Endothelial cell of umbilical vein (primary cell): ENCODE results near the gene CCR7. TPM values are rescaled to one million over a fixed set of nuclear protein-coding genes. Genes with fewer than 3 reads are reported as not detected.

Source experiments
- BruUV-seq: library from RNA; stranded (reverse); fragments of 400-500 nt; replicated peaks from 2 replicates; lab custom pipeline; 2021; lab: Mats Ljungman, UMichigan
- CTCF ChIA-PET: fragments of 300-600, 350-600 bp; sonication (Branson Sonifier 250); formaldehyde crosslinking; loops from one replicate; lab custom pipeline; 2021; ENCODE audit warnings: antibody characterized with exemption, inconsistent platforms; lab: Charles Lee
- POLR2A ChIA-PET: fragments of 300-600, 350-600 bp; sonication (Branson Sonifier 250); formaldehyde crosslinking; loops from one replicate; lab custom pipeline; 2021; ENCODE audit warnings: antibody characterized with exemption, inconsistent platforms; lab: Charles Lee
- DNase-seq: peaks from one replicate; pipeline ENCODE4 v3.0.0-alpha.2; 2011; ENCODE audit warnings: low read depth, low spot score
- FAIRE-seq: peaks from 2 replicates; lab custom pipeline; 2011; peaks lifted over from hg19 to GRCh38; lab: Jason Lieb, UNC
- H2AFZ ChIP-seq: 2 replicates; pipeline ENCODE4 v1.6.0; 2012; ENCODE audit warnings: low read depth, low read length, control low read depth, inconsistent platforms
- H3K27ac ChIP-seq: 2 replicates; pipeline ENCODE4 v1.5.1; 2011; ENCODE audit warnings: low read depth, mild to moderate bottlenecking, control low read depth, low read length, moderate library complexity; ENCODE audit not compliant: insufficient read depth
- H3K27me3 ChIP-seq, 2 experiments: 2 replicates each; pipeline versions ENCODE4 v1.6.0 to v1.6.1; 2011; ENCODE audit warnings: low read length in 2 of 2, mixed read lengths in 1 of 2; ENCODE audit not compliant: control insufficient read depth in 2 of 2, insufficient read depth in 2 of 2
- H3K36me3 ChIP-seq, 2 experiments: 2 replicates in 1 of 2; 3 replicates in 1 of 2; pipeline ENCODE4 v1.5.1; 2011; ENCODE audit warnings: low read length in 2 of 2, mild to moderate bottlenecking in 1 of 2, moderate library complexity in 1 of 2; ENCODE audit not compliant: control insufficient read depth in 2 of 2, insufficient read depth in 2 of 2; ENCODE audit errors: extremely low read depth in 1 of 2
- H3K4me1 ChIP-seq: 3 replicates; pipeline ENCODE4 v1.5.1; 2011; ENCODE audit warnings: mild to moderate bottlenecking, low read length; ENCODE audit not compliant: control insufficient read depth, insufficient read depth; ENCODE audit errors: extremely low read depth
- H3K4me2 ChIP-seq: 2 replicates; pipeline ENCODE4 v1.6.1; 2011; ENCODE audit warnings: low read length, control low read depth, mixed read lengths; ENCODE audit not compliant: insufficient read depth
- H3K4me3 ChIP-seq, 3 experiments: fragments of 200-600 bp in 1 of 3; sonication (generic), shearing (Covaris generic) in 1 of 3; replicated peaks in 1 of 3; 2 replicates each; pipeline ENCODE4 v1.5.1; 2011 to 2016; ENCODE audit warnings: control low read depth in 3 of 3, low read length in 3 of 3, mild to moderate bottlenecking in 2 of 3, inconsistent platforms in 1 of 3, low read depth in 1 of 3, moderate library complexity in 1 of 3; ENCODE audit not compliant: insufficient read depth in 1 of 3
- H3K79me2 ChIP-seq: 2 replicates; pipeline ENCODE4 v1.6.0; 2012; ENCODE audit warnings: low read length, inconsistent platforms; ENCODE audit not compliant: control insufficient read depth, insufficient read depth
- H3K9ac ChIP-seq: replicated peaks from 2 replicates; pipeline ENCODE3; 2011; ENCODE audit warnings: low read length, control low read depth; ENCODE audit not compliant: insufficient read depth; ENCODE audit errors: extremely low read depth
- H3K9me1 ChIP-seq: replicated peaks from 3 replicates; pipeline ENCODE4 v1.6.0; 2011; ENCODE audit warnings: mild to moderate bottlenecking, low read length; ENCODE audit not compliant: control insufficient read depth, insufficient read depth; ENCODE audit errors: extremely low read depth
- H3K9me3 ChIP-seq: replicated peaks from 2 replicates; pipeline ENCODE4 v1.5.1; 2012; ENCODE audit warnings: low read length, inconsistent platforms; ENCODE audit not compliant: control insufficient read depth, insufficient read depth
- H4K20me1 ChIP-seq: replicated peaks from 2 replicates; pipeline ENCODE3; 2011; ENCODE audit warnings: mild to moderate bottlenecking, low read length; ENCODE audit not compliant: control insufficient read depth, insufficient read depth; ENCODE audit errors: extremely low read depth
- EZH2 ChIP-seq: IDR thresholded peaks from 2 replicates; pipeline ENCODE4 v1.6.1; 2012; ENCODE audit warnings: borderline replicate concordance, low read depth, mild to moderate bottlenecking, moderate library complexity, low read length, inconsistent platforms; ENCODE audit not compliant: severe bottlenecking
- FOS ChIP-seq: IDR thresholded peaks from 2 replicates; pipeline ENCODE4 v1.6.1; 2011; ENCODE audit warnings: mild to moderate bottlenecking, low read length, moderate library complexity, borderline replicate concordance; ENCODE audit not compliant: insufficient read depth
- GATA2 ChIP-seq: IDR thresholded peaks from 2 replicates; pipeline ENCODE4 v1.7.0; 2011; ENCODE audit warnings: low read depth, mild to moderate bottlenecking, moderate library complexity, mixed read lengths, low read length; ENCODE audit not compliant: insufficient read length, insufficient read depth
- JUN ChIP-seq: IDR thresholded peaks from 2 replicates; pipeline ENCODE4 v1.6.1; 2011; ENCODE audit warnings: borderline replicate concordance, low read depth; ENCODE audit not compliant: insufficient read length, insufficient read depth
- MAX ChIP-seq: IDR thresholded peaks from 2 replicates; pipeline ENCODE4 v1.6.1; 2011; ENCODE audit not compliant: insufficient read depth, insufficient read length
- MYC ChIP-seq: IDR thresholded peaks from one replicate; pipeline ENCODE4 v1.6.1; 2011; ENCODE audit warnings: mild to moderate bottlenecking, low read depth, low read length
- POLR2A ChIP-seq: IDR thresholded peaks from 2 replicates; pipeline ENCODE4 v1.6.1; 2012; ENCODE audit warnings: low read depth, mild to moderate bottlenecking, control low read depth, low read length
- POLR2AphosphoS5 ChIP-seq: IDR thresholded peaks from 2 replicates; pipeline ENCODE4 v1.6.1; 2012; ENCODE audit warnings: low read depth, mild to moderate bottlenecking, control low read depth, low read length, moderate library complexity; ENCODE audit not compliant: insufficient read depth
- dilution Hi-C: fragments of 300-500 bp; cut with MboI; formaldehyde crosslinking; loops from one replicate; pipeline ENCODE4 v1.15.0; 2019; ENCODE audit warnings: low sequenced_read_pairs; ENCODE audit not compliant: extremely low pct_ligation_motif_present
- intact Hi-C: fragments of 100-400 bp; cut with micrococcal nuclease; formaldehyde crosslinking; loops from one replicate; pipeline ENCODE4 v1.10.0; 2022
- polyA plus RNA-seq, 4 experiments: library from polyadenylated mRNA; depleted of rRNA in 3 of 4; stranded (reverse) in 3 of 4; unstranded in 1 of 4; fragments of >200 nt; gene quantifications; 2 replicates each; pipeline versions ENCODE4 v1.2.1 to v1.2.3, GENCODE V29; 2011 to 2012; ENCODE audit warnings: missing spikeins in 1 of 4
- total RNA-seq: library from RNA; stranded (reverse); gene quantifications from 2 replicates; pipeline ENCODE4 v1.2.3, GENCODE V29; 2021
- TF ChIP-seq, protein P1 (sequence below), 2 donors: IDR thresholded peaks; 1 replicate in 1 of 2; 2 replicates in 1 of 2; pipeline ENCODE4 v1.5.1; 2011; ENCODE audit warnings: low read length in 2 of 2, mild to moderate bottlenecking in 2 of 2, moderate library complexity in 2 of 2, control low read depth in 1 of 2, inconsistent platforms in 1 of 2, low read depth in 1 of 2; ENCODE audit not compliant: insufficient read depth in 1 of 2; ENCODE audit errors: extremely low read depth in 1 of 2

CCR7 gene
- total and polyA plus RNA-seq, 2 donors (not counting 3 experiments of a cell fraction or from before 2014, with no cell fraction given), result 0.18 TPM; not detected in 1

GRCh38 chr17:40551879-40552768 lies 13.1 kb downstream of the CCR7 start:
- DNase-seq (no peak), FAIRE-seq (peak; percentile 15)
- intact Hi-C loops, result no loop called here
- Histone ChIP-seq H3K79me2 (no peaks in the 10 kb centered on the region), H3K9me1 (no peaks in the 10 kb centered on the region), H3K9ac (no peak overlapping the region), H2AFZ (no peak overlapping the region), H3K27me3 (no peaks in the 10 kb centered on the region), H4K20me1 (no peaks in the 10 kb centered on the region), H3K4me3 (no peak overlapping the region), H3K4me2 (no peak overlapping the region), H3K36me3 (no peaks in the 10 kb centered on the region), H3K4me1 (peaks cover 24% of the 10 kb centered on the region), H3K27ac (no peak overlapping the region), H3K9me3 (no peaks in the 10 kb centered on the region)
- dilution Hi-C loops, result no loop called here
- TF ChIP-seq EZH2, result no peak
- no peak for TF ChIP-seq POLR2A
- no peak for TF ChIP-seq MAX
- no peak for TF ChIP-seq POLR2AphosphoS5
- no peak for TF ChIP-seq FOS
- TF ChIP-seq, protein P1, sequence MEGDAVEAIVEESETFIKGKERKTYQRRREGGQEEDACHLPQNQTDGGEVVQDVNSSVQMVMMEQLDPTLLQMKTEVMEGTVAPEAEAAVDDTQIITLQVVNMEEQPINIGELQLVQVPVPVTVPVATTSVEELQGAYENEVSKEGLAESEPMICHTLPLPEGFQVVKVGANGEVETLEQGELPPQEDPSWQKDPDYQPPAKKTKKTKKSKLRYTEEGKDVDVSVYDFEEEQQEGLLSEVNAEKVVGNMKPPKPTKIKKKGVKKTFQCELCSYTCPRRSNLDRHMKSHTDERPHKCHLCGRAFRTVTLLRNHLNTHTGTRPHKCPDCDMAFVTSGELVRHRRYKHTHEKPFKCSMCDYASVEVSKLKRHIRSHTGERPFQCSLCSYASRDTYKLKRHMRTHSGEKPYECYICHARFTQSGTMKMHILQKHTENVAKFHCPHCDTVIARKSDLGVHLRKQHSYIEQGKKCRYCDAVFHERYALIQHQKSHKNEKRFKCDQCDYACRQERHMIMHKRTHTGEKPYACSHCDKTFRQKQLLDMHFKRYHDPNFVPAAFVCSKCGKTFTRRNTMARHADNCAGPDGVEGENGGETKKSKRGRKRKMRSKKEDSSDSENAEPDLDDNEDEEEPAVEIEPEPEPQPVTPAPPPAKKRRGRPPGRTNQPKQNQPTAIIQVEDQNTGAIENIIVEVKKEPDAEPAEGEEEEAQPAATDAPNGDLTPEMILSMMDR (IDR thresholded peaks at IDR 0.05; ENCODE audit: extremely low read depth in 1 of 2, insufficient read depth in 1 of 2, low read depth in 1 of 2, low read length in 2 of 2), result no peak
- TF ChIP-seq GATA2, result no peak
- TF ChIP-seq JUN, result no peak
- TF ChIP-seq MYC, result no peak
- CTCF ChIA-PET, result interaction anchor here (0.7 to 12.3 kb wide), 4 partner anchors 8 to 190 kb away, joined by 4 to 304 read pairs (median 5); no protein-coding TSS in a partner anchor
- no TSS peak for BruUV-seq
- POLR2A ChIA-PET, result no interaction called here
